Articular chondrocyte of knee joint (primary cell): ENCODE results near the gene TLE3. TPM values are rescaled to one million over a fixed set of nuclear protein-coding genes. Genes with fewer than 3 reads are reported as not detected.
A peak's percentile ranks its signal among the peaks of the same experiment; 100 is the strongest.

Experiments
- small RNA-seq: library from RNA; depleted of rRNA; stranded (forward); fragments of <200 nt; gene quantifications from one replicate; pipeline ENCODE3, GENCODE V24; 2012
- total RNA-seq: library from RNA; depleted of rRNA; stranded (reverse); fragments of >200 nt; gene quantifications from 2 replicates; pipeline ENCODE4 v1.2.3, GENCODE V29; 2012

TLE3 gene
- 28.6 and 31.5 TPM in 2 replicates for total RNA-seq

GRCh38 chr15:70097321-70098152, at the start of gene TLE3:
Gene TLE3, minus strand, starts transcription at chr15:70097917. Its CDS starts 1,119 bp downstream, at chr15:70096798.

Small RNAs within 50 kb of the gene (small RNA-seq; reads per million reads assigned to genes)
- gene MIR629 = 10.6 reads per million, percentile 94 among the genes with 10 or more reads in this experiment
